Kidney tubule cell (primary cell): Measurements from ENCODE around the gene PCDHA5.

Source experiments
- DNase-seq: peaks from one replicate; pipeline ENCODE4 v3.0.0-alpha.2; 2018; ENCODE audit warnings: low spot score

The PCDHA5 gene

GRCh38 chr5:140862441-140863295 lies 41.3 kb downstream of the PCDHA5 start:
- no peak for DNase-seq

- DNase-seq, result peak; percentile 42
Observed at GRCh38 chr5:140868721-140869554, 47.5 kb downstream of the PCDHA5 start, which contains the start of gene PCDHA11. Gene PCDHA11 (plus strand): TSS chr5:140868957. CDS start chr5:140869104, 147 bp downstream.

- no peak for DNase-seq
Observed at GRCh38 chr5:140869555-140869886, 48.1 kb downstream of the PCDHA5 start.

DNA sequence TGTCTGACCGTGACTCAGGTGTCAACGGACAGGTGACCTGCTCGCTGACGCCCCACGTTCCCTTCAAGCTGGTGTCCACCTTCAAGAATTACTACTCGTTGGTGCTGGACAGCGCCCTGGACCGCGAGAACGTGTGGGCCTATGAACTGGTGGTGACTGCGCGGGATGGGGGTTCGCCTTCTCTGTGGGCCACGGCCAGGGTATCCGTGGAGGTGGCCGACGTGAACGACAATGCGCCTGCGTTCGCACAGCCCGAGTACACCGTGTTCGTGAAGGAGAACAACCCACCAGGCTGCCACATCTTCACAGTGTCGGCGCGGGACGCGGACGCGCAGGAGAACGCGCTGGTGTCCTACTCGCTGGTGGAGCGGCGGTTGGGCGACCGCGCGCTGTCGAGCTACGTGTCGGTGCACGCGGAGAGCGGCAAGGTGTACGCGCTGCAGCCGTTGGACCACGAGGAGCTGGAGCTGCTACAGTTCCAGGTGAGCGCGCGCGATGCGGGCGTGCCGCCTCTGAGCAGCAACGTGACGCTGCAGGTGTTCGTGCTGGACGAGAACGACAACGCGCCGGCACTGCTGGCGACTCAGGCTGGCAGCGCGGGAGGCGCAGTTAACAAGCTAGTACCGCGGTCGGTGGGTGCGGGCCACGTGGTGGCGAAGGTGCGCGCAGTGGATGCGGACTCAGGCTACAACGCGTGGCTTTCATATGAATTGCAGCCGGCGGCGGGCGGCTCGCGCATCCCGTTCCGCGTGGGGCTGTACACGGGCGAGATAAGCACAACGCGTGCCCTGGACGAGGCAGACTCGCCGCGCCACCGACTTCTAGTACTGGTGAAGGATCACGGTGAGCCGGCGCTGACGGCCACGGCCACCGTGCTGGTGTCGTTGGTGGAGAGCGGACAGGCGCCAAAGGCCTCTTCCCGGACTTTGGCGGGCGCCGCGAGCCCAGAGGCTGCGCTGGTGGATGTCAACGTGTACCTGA lies 49.1 kb downstream of the PCDHA5 start:
- DNase-seq, result no peak
